Panc1 (cell line): ENCODE measurements around the gene MCM5. TPM values are rescaled to one million over a fixed set of nuclear protein-coding genes. Genes with fewer than 3 reads are reported as not detected.
"Not testable (repeated sequence)": the region's sequence is repeated elsewhere in the genome, so short reads cannot be mapped to it uniquely, and the experiment has no call there.

ENCODE experiments used
- ATAC-seq: fragments of 200-7000 bp; cut with Tn5 transposase; 2 replicates; pipeline ENCODE4 v1.9.1; 2020; ENCODE audit warnings: mild to moderate bottlenecking, moderate library complexity
- BruUV-seq: library from RNA; stranded (reverse); fragments of 400-500 nt; replicated peaks from 2 replicates; lab custom pipeline; 2021; lab: Mats Ljungman, UMichigan
- CTCF ChIA-PET: fragments of 300-600 bp; sonication (Branson Sonifier 250); formaldehyde crosslinking; loops from one replicate; lab custom pipeline; 2022; ENCODE audit warnings: antibody characterized with exemption; lab: Charles Lee
- POLR2A ChIA-PET: fragments of 300-600 bp; sonication (Branson Sonifier 250); formaldehyde crosslinking; loops from one replicate; lab custom pipeline; 2022; ENCODE audit warnings: antibody characterized with exemption; lab: Charles Lee
- DNase-seq: peaks from one replicate; pipeline ENCODE4 v3.0.0-alpha.2; 2010; ENCODE audit warnings: low read depth, low spot score
- H3K27ac ChIP-seq: 2 replicates; pipeline ENCODE4 v1.5.1; 2011; ENCODE audit warnings: mild to moderate bottlenecking, low read length, inconsistent platforms
- H3K27me3 ChIP-seq: fragments of 200-500 bp; sonication (Bioruptor generic); 2 replicates; pipeline ENCODE4 v1.6.0; 2014; ENCODE audit warnings: low read length, inconsistent platforms; ENCODE audit not compliant: control insufficient read depth, insufficient read depth
- H3K36me3 ChIP-seq: fragments of 200-500 bp; sonication (Bioruptor generic); 2 replicates; pipeline ENCODE4 v1.5.1; 2014; ENCODE audit warnings: inconsistent platforms, mild to moderate bottlenecking, low read length, moderate library complexity; ENCODE audit not compliant: control insufficient read depth, insufficient read depth
- H3K4me1 ChIP-seq: 2 replicates; pipeline ENCODE4 v1.5.1; 2011; ENCODE audit warnings: inconsistent platforms, mild to moderate bottlenecking, low read length, moderate library complexity; ENCODE audit not compliant: control insufficient read depth, insufficient read depth
- H3K4me3 ChIP-seq, 2 experiments: 2 replicates each; pipeline ENCODE4 v1.5.1; 2011 to 2012; ENCODE audit warnings: low read depth in 2 of 2, low read length in 2 of 2, mild to moderate bottlenecking in 2 of 2, inconsistent platforms in 1 of 2, moderate library complexity in 1 of 2
- H3K9me3 ChIP-seq: fragments of 200-500 bp; sonication (Bioruptor generic); 2 replicates; pipeline ENCODE4 v1.5.1; 2014; ENCODE audit warnings: low read depth, mild to moderate bottlenecking, inconsistent platforms, low read length, moderate library complexity; ENCODE audit not compliant: control insufficient read depth, insufficient read depth
- POLR2AphosphoS5 ChIP-seq: IDR thresholded peaks from 2 replicates; pipeline ENCODE4 v1.6.1; 2012; ENCODE audit warnings: mild to moderate bottlenecking, low read depth, low read length, moderate library complexity
- SIN3A ChIP-seq: IDR thresholded peaks from 2 replicates; pipeline ENCODE4 v1.6.1; 2012; ENCODE audit warnings: low read depth, mild to moderate bottlenecking, low read length, moderate library complexity, borderline replicate concordance; ENCODE audit not compliant: insufficient read depth
- TCF7L2 ChIP-seq: IDR thresholded peaks from 2 replicates; pipeline ENCODE4 v1.6.1; 2011; ENCODE audit warnings: mild to moderate bottlenecking, low read depth, low read length, inconsistent platforms
- in situ Hi-C: cut with HindIII; loops from 2 replicates; pipeline ENCODE4 v1.10.0; 2016; ENCODE audit warnings: low sequenced_read_pairs, low pct_unique_long_range_greater_than_20kb
- intact Hi-C: fragments of 100-400 bp; cut with micrococcal nuclease; formaldehyde crosslinking; loops from one replicate; pipeline ENCODE4 v1.10.0; 2022; ENCODE audit not compliant: unreplicated experiment
- total RNA-seq: library from RNA; stranded (reverse); gene quantifications from one replicate; pipeline ENCODE4 v1.2.1, GENCODE V29; 2021; ENCODE audit not compliant: unreplicated experiment
- TF ChIP-seq, protein P1 (sequence below), 2 experiments: IDR thresholded peaks; 2 replicates each; pipeline ENCODE4 v1.6.1; 2011 to 2012; ENCODE audit warnings: low read depth in 2 of 2, control low read depth in 1 of 2, low read length in 1 of 2, mild to moderate bottlenecking in 1 of 2, moderate library complexity in 1 of 2; ENCODE audit not compliant: insufficient read depth in 1 of 2
- TF ChIP-seq, protein P2 (sequence below): fragments of 450-650 bp; IDR thresholded peaks from 2 replicates; pipeline ENCODE4 v1.5.1; 2017; ENCODE audit warnings: mild to moderate bottlenecking

MCM5 gene
- total RNA-seq, 1 experiment from 2014 or later, result 122 TPM

DNA sequence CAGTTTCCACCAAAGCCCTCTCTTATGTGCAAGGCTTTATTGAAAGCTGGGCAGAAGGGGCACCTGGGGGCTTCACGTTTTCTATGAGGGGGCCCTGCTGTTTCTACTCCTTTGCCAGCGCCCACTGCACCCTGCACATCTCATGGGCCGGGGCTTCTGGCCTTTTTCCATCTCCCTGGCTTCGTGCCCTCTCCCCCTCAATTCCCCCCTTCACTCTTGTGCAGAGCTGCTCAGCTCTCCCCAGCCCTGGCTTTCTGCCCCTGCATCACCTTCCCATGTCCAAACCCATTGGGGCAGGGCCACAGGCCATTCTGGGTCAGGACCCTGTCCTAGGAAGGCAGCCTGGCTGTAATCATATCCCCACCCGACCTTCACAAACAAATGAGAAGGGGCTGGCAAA is 36.5 kb downstream of the MCM5 start:
- Histone ChIP-seq H3K4me1 (peaks cover 4% of the 10 kb centered on the region; the same call in 1 of the 2 replicates), H3K27ac (no peak overlapping the region), H3K4me3 (no peak overlapping the region), H3K9me3 (peaks cover 8% of the 10 kb centered on the region; the same call in 1 of the 2 replicates), H3K27me3 (no peaks in the 10 kb centered on the region), H3K36me3 (no peaks in the 10 kb centered on the region)
- intact Hi-C loops, result no loop called here
- in situ Hi-C loops, result no loop called here
- TF ChIP-seq TCF7L2 (no peak), SIN3A (no peak), POLR2AphosphoS5 (no peak)
- TF ChIP-seq, protein P1, sequence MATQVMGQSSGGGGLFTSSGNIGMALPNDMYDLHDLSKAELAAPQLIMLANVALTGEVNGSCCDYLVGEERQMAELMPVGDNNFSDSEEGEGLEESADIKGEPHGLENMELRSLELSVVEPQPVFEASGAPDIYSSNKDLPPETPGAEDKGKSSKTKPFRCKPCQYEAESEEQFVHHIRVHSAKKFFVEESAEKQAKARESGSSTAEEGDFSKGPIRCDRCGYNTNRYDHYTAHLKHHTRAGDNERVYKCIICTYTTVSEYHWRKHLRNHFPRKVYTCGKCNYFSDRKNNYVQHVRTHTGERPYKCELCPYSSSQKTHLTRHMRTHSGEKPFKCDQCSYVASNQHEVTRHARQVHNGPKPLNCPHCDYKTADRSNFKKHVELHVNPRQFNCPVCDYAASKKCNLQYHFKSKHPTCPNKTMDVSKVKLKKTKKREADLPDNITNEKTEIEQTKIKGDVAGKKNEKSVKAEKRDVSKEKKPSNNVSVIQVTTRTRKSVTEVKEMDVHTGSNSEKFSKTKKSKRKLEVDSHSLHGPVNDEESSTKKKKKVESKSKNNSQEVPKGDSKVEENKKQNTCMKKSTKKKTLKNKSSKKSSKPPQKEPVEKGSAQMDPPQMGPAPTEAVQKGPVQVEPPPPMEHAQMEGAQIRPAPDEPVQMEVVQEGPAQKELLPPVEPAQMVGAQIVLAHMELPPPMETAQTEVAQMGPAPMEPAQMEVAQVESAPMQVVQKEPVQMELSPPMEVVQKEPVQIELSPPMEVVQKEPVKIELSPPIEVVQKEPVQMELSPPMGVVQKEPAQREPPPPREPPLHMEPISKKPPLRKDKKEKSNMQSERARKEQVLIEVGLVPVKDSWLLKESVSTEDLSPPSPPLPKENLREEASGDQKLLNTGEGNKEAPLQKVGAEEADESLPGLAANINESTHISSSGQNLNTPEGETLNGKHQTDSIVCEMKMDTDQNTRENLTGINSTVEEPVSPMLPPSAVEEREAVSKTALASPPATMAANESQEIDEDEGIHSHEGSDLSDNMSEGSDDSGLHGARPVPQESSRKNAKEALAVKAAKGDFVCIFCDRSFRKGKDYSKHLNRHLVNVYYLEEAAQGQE (IDR thresholded peaks at IDR 0.05; ENCODE audit: insufficient read depth in 1 of 2, low read depth in 2 of 2, low read length in 1 of 2), result no peak
- TF ChIP-seq, protein P2, sequence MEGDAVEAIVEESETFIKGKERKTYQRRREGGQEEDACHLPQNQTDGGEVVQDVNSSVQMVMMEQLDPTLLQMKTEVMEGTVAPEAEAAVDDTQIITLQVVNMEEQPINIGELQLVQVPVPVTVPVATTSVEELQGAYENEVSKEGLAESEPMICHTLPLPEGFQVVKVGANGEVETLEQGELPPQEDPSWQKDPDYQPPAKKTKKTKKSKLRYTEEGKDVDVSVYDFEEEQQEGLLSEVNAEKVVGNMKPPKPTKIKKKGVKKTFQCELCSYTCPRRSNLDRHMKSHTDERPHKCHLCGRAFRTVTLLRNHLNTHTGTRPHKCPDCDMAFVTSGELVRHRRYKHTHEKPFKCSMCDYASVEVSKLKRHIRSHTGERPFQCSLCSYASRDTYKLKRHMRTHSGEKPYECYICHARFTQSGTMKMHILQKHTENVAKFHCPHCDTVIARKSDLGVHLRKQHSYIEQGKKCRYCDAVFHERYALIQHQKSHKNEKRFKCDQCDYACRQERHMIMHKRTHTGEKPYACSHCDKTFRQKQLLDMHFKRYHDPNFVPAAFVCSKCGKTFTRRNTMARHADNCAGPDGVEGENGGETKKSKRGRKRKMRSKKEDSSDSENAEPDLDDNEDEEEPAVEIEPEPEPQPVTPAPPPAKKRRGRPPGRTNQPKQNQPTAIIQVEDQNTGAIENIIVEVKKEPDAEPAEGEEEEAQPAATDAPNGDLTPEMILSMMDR, result no peak
- no peak for DNase-seq
- POLR2A ChIA-PET, result no interaction called here
- no TSS peak for BruUV-seq
- no peak for ATAC-seq
- CTCF ChIA-PET, result no interaction called here

DNA sequence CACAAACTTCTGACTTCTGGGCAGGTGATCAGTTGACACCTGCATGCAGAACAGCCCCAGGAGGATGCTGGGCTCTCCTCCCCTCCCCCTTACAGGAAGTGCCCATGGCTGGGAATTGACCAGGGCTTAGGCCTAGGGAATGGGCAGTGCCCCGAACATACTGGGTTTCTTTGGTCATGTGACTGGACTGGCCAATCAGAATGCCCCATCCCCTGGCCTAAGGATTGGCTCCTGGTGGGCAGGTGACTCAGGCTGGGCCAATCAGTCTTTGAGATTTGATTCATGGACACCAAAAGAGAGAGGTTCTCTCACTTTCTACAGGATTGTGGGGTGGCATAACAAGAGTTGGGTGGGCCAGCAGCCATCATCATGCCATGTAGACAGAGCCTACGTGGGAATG is 37.1 kb downstream of the MCM5 start:
- TF ChIP-seq TCF7L2 (no peak), POLR2AphosphoS5 (no peak)
- DNase-seq, result no peak
- no TSS peak for BruUV-seq

GRCh38 chr22:35438673-35439364 is 38.9 kb downstream of the MCM5 start:
- ATAC-seq, in situ Hi-C loops, BruUV-seq, H3K4me1 ChIP-seq, H3K27ac ChIP-seq, DNase-seq, H3K4me3 ChIP-seq, POLR2A ChIA-PET, H3K36me3 ChIP-seq, CTCF ChIA-PET, intact Hi-C loops, H3K9me3 ChIP-seq, H3K27me3 ChIP-seq: not testable (repeated sequence)

More for the DNA sequence above, 37.1 kb downstream of the MCM5 start:
- ATAC-seq, result no peak
- ChIA-PET CTCF (no interaction called here), POLR2A (no interaction called here)
- H3K4me3 ChIP-seq, result no peak overlapping the region
- intact Hi-C loops (no loop called here), in situ Hi-C loops (no loop called here)
- H3K4me1 ChIP-seq, result no peaks in the 10 kb centered on the region
- H3K27me3 ChIP-seq, result no peaks in the 10 kb centered on the region
- no peak overlapping the region for H3K27ac ChIP-seq
- H3K36me3 ChIP-seq, result no peaks in the 10 kb centered on the region
- peaks cover 8% of the 10 kb centered on the region; the same call in 1 of the 2 replicates for H3K9me3 ChIP-seq
